ENCODE measurements around the gene PSRC1. TPM values are rescaled to one million over a fixed set of nuclear protein-coding genes. Genes with fewer than 3 reads are reported as not detected.

Gene PSRC1
- total and polyA plus RNA-seq, 2 experiments from 2014 or later: 10.1 to 13.7 TPM

DNA sequence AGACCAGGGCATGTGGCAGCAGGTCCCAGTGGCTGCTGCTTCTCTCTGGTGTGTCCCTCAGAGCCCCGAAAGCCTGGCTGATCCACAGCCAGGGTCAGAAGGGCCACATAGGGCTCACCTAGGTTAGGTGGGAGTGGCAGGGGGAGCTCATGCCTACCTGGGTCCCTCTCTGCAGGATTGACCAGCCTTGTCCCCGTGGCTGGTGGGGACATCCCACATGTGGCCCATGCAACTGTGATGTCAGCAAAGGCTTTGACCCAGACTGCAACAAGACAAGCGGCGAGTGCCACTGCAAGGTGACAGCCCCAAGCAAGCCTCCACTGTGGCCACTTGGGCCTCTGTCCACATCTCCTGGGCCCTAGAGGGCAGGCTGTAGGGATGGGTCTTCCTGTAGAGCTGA is 17.9 kb downstream of the PSRC1 start:
- TF ChIP-seq, protein P1, sequence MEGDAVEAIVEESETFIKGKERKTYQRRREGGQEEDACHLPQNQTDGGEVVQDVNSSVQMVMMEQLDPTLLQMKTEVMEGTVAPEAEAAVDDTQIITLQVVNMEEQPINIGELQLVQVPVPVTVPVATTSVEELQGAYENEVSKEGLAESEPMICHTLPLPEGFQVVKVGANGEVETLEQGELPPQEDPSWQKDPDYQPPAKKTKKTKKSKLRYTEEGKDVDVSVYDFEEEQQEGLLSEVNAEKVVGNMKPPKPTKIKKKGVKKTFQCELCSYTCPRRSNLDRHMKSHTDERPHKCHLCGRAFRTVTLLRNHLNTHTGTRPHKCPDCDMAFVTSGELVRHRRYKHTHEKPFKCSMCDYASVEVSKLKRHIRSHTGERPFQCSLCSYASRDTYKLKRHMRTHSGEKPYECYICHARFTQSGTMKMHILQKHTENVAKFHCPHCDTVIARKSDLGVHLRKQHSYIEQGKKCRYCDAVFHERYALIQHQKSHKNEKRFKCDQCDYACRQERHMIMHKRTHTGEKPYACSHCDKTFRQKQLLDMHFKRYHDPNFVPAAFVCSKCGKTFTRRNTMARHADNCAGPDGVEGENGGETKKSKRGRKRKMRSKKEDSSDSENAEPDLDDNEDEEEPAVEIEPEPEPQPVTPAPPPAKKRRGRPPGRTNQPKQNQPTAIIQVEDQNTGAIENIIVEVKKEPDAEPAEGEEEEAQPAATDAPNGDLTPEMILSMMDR (IDR thresholded peaks at IDR 0.05; ENCODE audit: poor library complexity): no peak
- TF ChIP-seq EZH2phosphoT487 (IDR thresholded peaks at IDR 0.05; ENCODE audit: low read depth, severe bottlenecking, unreplicated experiment): no peak
- TF ChIP-seq EZH2 (IDR thresholded peaks at IDR 0.05; ENCODE audit: borderline replicate concordance): no peak
- Histone ChIP-seq H3K27me3 (no peaks in the 10 kb centered on the region), H2AFZ (no peak overlapping the region), H3K27ac (no peak overlapping the region), H3K36me3 (replicated peaks; ENCODE audit: insufficient read depth, low read depth) (no peaks in the 10 kb centered on the region), H3K9me3 (ENCODE audit: low read depth) (no peaks in the 10 kb centered on the region), H3K9me2 (replicated peaks; ENCODE audit: insufficient read depth) (no peaks in the 10 kb centered on the region), H3K79me2 (no peaks in the 10 kb centered on the region), H3K4me2 (no peak overlapping the region), H4K20me1 (ENCODE audit: insufficient read depth, poor library complexity, severe bottlenecking) (no peaks in the 10 kb centered on the region), H3K4me1 (ENCODE audit: insufficient read depth) (no peaks in the 10 kb centered on the region), H3K4me3 (no peak overlapping the region)
- DNase-seq (ENCODE audit: low spot score): no peak
- 88% methylated on average over 4 of the region's 4 CpGs for WGBS (ENCODE audit: low lambda C conversion rate, missing lambda C conversion rate)

DNA sequence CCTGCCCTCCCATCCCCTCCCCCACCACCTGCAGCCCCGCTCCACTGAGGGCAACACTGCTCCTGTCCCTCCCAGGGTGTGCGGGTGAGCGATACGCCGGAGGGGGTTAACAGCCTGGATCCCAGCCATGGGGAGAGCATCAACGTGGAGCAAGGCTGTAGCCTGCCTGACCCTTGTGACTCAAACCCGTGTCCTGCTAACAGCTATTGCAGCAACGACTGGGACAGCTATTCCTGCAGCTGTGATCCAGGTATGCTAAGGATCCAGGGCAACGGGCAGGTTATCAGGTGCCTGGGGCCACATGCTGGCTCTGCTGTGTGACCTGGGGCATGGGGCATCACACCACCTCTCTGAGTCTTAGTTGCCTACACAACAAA is 18.6 kb downstream of the PSRC1 start:
- Histone ChIP-seq H3K9me2 (replicated peaks; ENCODE audit: insufficient read depth) (no peaks in the 10 kb centered on the region), H3K4me2 (no peak overlapping the region), H3K9me3 (ENCODE audit: low read depth) (no peaks in the 10 kb centered on the region), H3K4me3 (no peak overlapping the region), H3K27me3 (no peaks in the 10 kb centered on the region), H3K36me3 (replicated peaks; ENCODE audit: insufficient read depth, low read depth) (no peaks in the 10 kb centered on the region), H4K20me1 (ENCODE audit: insufficient read depth, poor library complexity, severe bottlenecking) (no peaks in the 10 kb centered on the region), H3K4me1 (ENCODE audit: insufficient read depth) (no peaks in the 10 kb centered on the region), H3K27ac (no peak overlapping the region), H3K79me2 (no peaks in the 10 kb centered on the region), H2AFZ (no peak overlapping the region)
- no peak for DNase-seq (ENCODE audit: low spot score)
- no peak for TF ChIP-seq EZH2 (IDR thresholded peaks at IDR 0.05; ENCODE audit: borderline replicate concordance)
- TF ChIP-seq EZH2phosphoT487 (IDR thresholded peaks at IDR 0.05; ENCODE audit: low read depth, severe bottlenecking, unreplicated experiment): no peak
- WGBS (ENCODE audit: low lambda C conversion rate, missing lambda C conversion rate): 89% methylated on average over 6 of the region's 9 CpGs

DNA sequence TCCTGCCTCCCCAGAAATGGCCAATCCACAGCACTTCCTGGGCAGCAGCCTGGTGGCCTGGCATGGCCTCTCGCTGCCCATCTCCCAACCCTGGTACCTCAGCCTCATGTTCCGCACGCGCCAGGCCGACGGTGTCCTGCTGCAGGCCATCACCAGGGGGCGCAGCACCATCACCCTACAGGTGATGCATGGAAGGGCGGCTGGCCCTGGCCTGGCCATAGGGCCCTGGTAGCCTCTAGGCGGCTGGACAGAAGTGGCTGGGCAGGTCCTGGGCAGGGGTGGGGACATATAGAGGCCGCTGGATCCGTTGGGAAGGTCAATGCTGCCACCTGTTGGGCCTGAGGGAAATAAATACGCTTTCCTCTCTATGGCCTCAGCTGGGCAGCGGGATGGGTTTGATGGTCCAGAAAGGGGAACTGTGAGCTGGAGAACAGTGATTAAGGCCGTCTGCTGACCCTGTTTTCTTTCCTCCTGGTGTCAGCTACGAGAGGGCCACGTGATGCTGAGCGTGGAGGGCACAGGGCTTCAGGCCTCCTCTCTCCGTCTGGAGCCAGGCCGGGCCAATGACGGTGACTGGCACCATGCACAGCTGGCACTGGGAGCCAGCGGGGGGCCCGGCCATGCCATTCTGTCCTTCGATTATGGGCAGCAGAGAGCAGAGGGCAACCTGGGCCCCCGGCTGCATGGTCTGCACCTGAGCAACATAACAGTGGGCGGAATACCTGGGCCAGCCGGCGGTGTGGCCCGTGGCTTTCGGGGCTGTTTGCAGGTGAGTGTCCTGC is 19.2 kb downstream of the PSRC1 start:
- H3K27ac ChIP-seq: no peak overlapping the region

DNA sequence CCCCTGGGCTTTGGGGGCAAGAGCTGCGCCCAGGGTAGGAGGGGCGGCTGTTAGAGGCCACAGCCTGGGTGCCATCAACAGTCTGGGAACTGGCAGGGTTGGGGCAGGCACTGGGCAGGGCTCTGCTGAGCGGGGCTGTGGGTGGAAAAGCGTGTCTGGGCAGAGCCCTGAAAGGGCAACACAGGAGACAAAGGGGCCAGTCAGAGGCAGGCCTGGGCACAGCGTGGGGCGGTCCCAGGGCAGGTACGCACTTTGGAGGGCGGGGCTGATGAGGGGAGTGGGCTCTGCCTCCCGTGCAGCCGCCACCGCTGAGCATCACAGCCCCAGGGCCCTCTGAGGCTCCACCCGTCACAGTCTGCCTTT is 19.7 kb downstream of the PSRC1 start:
- WGBS (ENCODE audit: low lambda C conversion rate, missing lambda C conversion rate): 79% methylated on average over 10 of the region's 12 CpGs
- H3K36me3 ChIP-seq (replicated peaks; ENCODE audit: insufficient read depth, low read depth): no peaks in the 10 kb centered on the region
- H3K27ac ChIP-seq: no peak overlapping the region
- DNase-seq (ENCODE audit: low spot score): no peak
- H2AFZ ChIP-seq: no peak overlapping the region
- no peaks in the 10 kb centered on the region for H3K9me2 ChIP-seq (replicated peaks; ENCODE audit: insufficient read depth)
- H3K79me2 ChIP-seq: no peaks in the 10 kb centered on the region
- H4K20me1 ChIP-seq (ENCODE audit: insufficient read depth, poor library complexity, severe bottlenecking): no peaks in the 10 kb centered on the region
- no peak overlapping the region for H3K4me3 ChIP-seq
- no peaks in the 10 kb centered on the region for H3K9me3 ChIP-seq (ENCODE audit: low read depth)
- no peak overlapping the region for H3K4me2 ChIP-seq
- H3K27me3 ChIP-seq: no peaks in the 10 kb centered on the region
- TF ChIP-seq, protein P1 (IDR thresholded peaks at IDR 0.05; ENCODE audit: poor library complexity): no peak
- no peaks in the 10 kb centered on the region for H3K4me1 ChIP-seq (ENCODE audit: insufficient read depth)

More for the DNA sequence above, 19.2 kb downstream of the PSRC1 start:
- 43% methylated on average over 23 of the region's 29 CpGs for WGBS (ENCODE audit: low lambda C conversion rate, missing lambda C conversion rate)
- H3K79me2 ChIP-seq: no peaks in the 10 kb centered on the region
- DNase-seq (ENCODE audit: low spot score): peak; percentile 92
- no peaks in the 10 kb centered on the region for H3K9me2 ChIP-seq (replicated peaks; ENCODE audit: insufficient read depth)
- H3K36me3 ChIP-seq (replicated peaks; ENCODE audit: insufficient read depth, low read depth): no peaks in the 10 kb centered on the region
- no peaks in the 10 kb centered on the region for H4K20me1 ChIP-seq (ENCODE audit: insufficient read depth, poor library complexity, severe bottlenecking)
- H3K4me1 ChIP-seq (ENCODE audit: insufficient read depth): no peaks in the 10 kb centered on the region
- H3K27me3 ChIP-seq: no peaks in the 10 kb centered on the region
- H3K4me2 ChIP-seq: no peak overlapping the region
- no peak overlapping the region for H2AFZ ChIP-seq
- no peak for TF ChIP-seq EZH2 (IDR thresholded peaks at IDR 0.05; ENCODE audit: borderline replicate concordance)
- TF ChIP-seq, protein P1 (IDR thresholded peaks at IDR 0.05; ENCODE audit: poor library complexity): peak; percentile 99
- no peak overlapping the region for H3K4me3 ChIP-seq
- no peaks in the 10 kb centered on the region for H3K9me3 ChIP-seq (ENCODE audit: low read depth)
